Measurements from ENCODE around the gene TRIM7. TPM values are rescaled to one million over a fixed set of nuclear protein-coding genes. Genes with fewer than 3 reads are reported as not detected.
A peak's percentile ranks its signal among the peaks of the same experiment; 100 is the strongest.

The TRIM7 gene
- total RNA-seq: 1 to 10 TPM; 1.9 to 2.0 TPM

- peaks cover 37% of the 10 kb centered on the region for H3K4me1 Mint-ChIP-seq
- peak within 1 kb of the TSS; percentile 32 for H3K27ac Mint-ChIP-seq
- peak; percentile 36 for DNase-seq
- ChIA-PET CTCF (interaction anchor here (1.3 to 4.1 kb wide), 3 partner anchors 13 to 18 kb away, joined by 3 to 29 read pairs (median 8); partner anchors contain the start of gene TRIM41), POLR2A (interaction anchor here (0.9 to 8.0 kb wide), 8 partner anchors 14 to 395 kb away, joined by 3 to 149 read pairs (median 8); partner anchors contain the start of genes RACK1, TRIM41 and TRIM52)
- peaks cover 11% of the 10 kb centered on the region for H3K36me3 Mint-ChIP-seq (ENCODE audit: low read depth)
- peak within 1 kb of the TSS; percentile 81 for H3K4me3 Mint-ChIP-seq
- H3K9me3 Mint-ChIP-seq: no peaks in the 10 kb centered on the region
- H3K27me3 Mint-ChIP-seq: peaks cover 46% of the 10 kb centered on the region
Measured at GRCh38 chr5:181204826-181205760, at the start of gene TRIM7. TRIM7 (minus strand) TSS chr5:181205196; CDS start chr5:181205110, 86 bp downstream.

- peak overlapping the region; percentile 91 for H3K4me3 Mint-ChIP-seq
- peaks cover 63% of the 10 kb centered on the region for H3K4me1 Mint-ChIP-seq
- H3K9me3 Mint-ChIP-seq: no peaks in the 10 kb centered on the region
- H3K36me3 Mint-ChIP-seq (ENCODE audit: low read depth): peaks cover 49% of the 10 kb centered on the region
- H3K27me3 Mint-ChIP-seq: no peaks in the 10 kb centered on the region
- ChIA-PET CTCF (interaction anchor here (1.3 to 3.4 kb wide), 2 partner anchors 9 to 12 kb away, joined by 5 to 21 read pairs; partner anchors contain the start of gene TRIM52), POLR2A (interaction anchor here (1.3 to 31.8 kb wide), 5 partner anchors 1 to 418 kb away, joined by 3 to 1091 read pairs (median 4); partner anchors contain the start of genes RACK1, TRIM41 and TRIM52)
- H3K27ac Mint-ChIP-seq: peak overlapping the region; percentile 92
- DNase-seq: no peak
Measured at GRCh38 chr5:181248277-181248676, 43.3 kb upstream of the TRIM7 start.

- Mint-ChIP-seq H3K36me3 (ENCODE audit: low read depth) (peaks cover 60% of the 10 kb centered on the region), H3K4me1 (peaks cover 67% of the 10 kb centered on the region), H3K4me3 (peak overlapping the region; percentile 91), H3K27ac (peak overlapping the region; percentile 92), H3K9me3 (no peaks in the 10 kb centered on the region), H3K27me3 (no peaks in the 10 kb centered on the region)
- ChIA-PET POLR2A (interaction anchor here (0.6 to 31.8 kb wide), 9 partner anchors 2 to 443 kb away, joined by 3 to 1091 read pairs (median 7); partner anchors contain the start of genes RACK1, TRIM41, TRIM52 and TRIM7), CTCF (interaction anchor here (1.3 to 3.4 kb wide), 2 partner anchors 14 to 58 kb away, joined by 3 to 21 read pairs; partner anchors contain the start of gene TRIM52)
- peak; percentile 85 for DNase-seq
Measured at GRCh38 chr5:181246276-181247049, 41.5 kb upstream of the TRIM7 start.

GRCh38 chr5:181245427-181246275 lies 40.7 kb upstream of the TRIM7 start:
- Mint-ChIP-seq H3K36me3 (ENCODE audit: low read depth) (peaks cover 62% of the 10 kb centered on the region), H3K27me3 (no peaks in the 10 kb centered on the region), H3K27ac (peak overlapping the region; percentile 92), H3K4me3 (peak overlapping the region; percentile 91), H3K4me1 (peaks cover 69% of the 10 kb centered on the region), H3K9me3 (no peaks in the 10 kb centered on the region)
- DNase-seq: no peak
- CTCF ChIA-PET: interaction anchor here (1.1 to 1.3 kb wide), 2 partner anchors 15 to 57 kb away, joined by 3 read pairs; partner anchors contain the start of gene TRIM52
- POLR2A ChIA-PET: interaction anchor here (0.7 to 31.8 kb wide), 9 partner anchors 3 to 442 kb away, joined by 3 to 1091 read pairs (median 12); partner anchors contain the start of genes RACK1, TRIM41 and TRIM52

GRCh38 chr5:181243564-181244343 lies 38.8 kb upstream of the TRIM7 start, which contains the start of gene RACK1:
RACK1 (minus strand) TSS chr5:181243906; CDS start chr5:181243800, 106 bp downstream.
- peak within 1 kb of the TSS; percentile 92 for H3K27ac Mint-ChIP-seq
- peak; percentile 91 for DNase-seq
- CTCF ChIA-PET: interaction anchor here (1.0 to 1.3 kb wide), 3 partner anchors 17 to 21 kb away, joined by 3 to 4 read pairs (median 4); partner anchors contain the start of genes TRIM41 and TRIM52
- peaks cover 62% of the 10 kb centered on the region for H3K36me3 Mint-ChIP-seq (ENCODE audit: low read depth)
- POLR2A ChIA-PET: interaction anchor here (0.8 to 31.8 kb wide), 8 partner anchors 5 to 412 kb away, joined by 3 to 1091 read pairs (median 13); partner anchors contain the start of genes RACK1, TRIM41 and TRIM52
- H3K4me3 Mint-ChIP-seq: peak within 1 kb of the TSS; percentile 97
- H3K27me3 Mint-ChIP-seq: no peaks in the 10 kb centered on the region
- H3K4me1 Mint-ChIP-seq: peaks cover 67% of the 10 kb centered on the region
- H3K9me3 Mint-ChIP-seq: no peaks in the 10 kb centered on the region

- DNase-seq: no peak
- H3K4me3 Mint-ChIP-seq: peak overlapping the region; percentile 97
- ChIA-PET CTCF (interaction anchor here (0.9 to 1.2 kb wide), 2 partner anchors 9 to 58 kb away, joined by 3 to 5 read pairs; no protein-coding TSS in a partner anchor), POLR2A (interaction anchor here (1.1 to 31.8 kb wide), 8 partner anchors 6 to 1619 kb away, joined by 3 to 1091 read pairs (median 13); partner anchors contain the start of genes HNRNPH1, RACK1, TRIM41 and TRIM52)
- peak overlapping the region; percentile 92 for H3K27ac Mint-ChIP-seq
- H3K4me1 Mint-ChIP-seq: peaks cover 65% of the 10 kb centered on the region
- H3K27me3 Mint-ChIP-seq: no peaks in the 10 kb centered on the region
- no peaks in the 10 kb centered on the region for H3K9me3 Mint-ChIP-seq
- peaks cover 66% of the 10 kb centered on the region for H3K36me3 Mint-ChIP-seq (ENCODE audit: low read depth)
Measured at GRCh38 chr5:181243018-181243563, 38.1 kb upstream of the TRIM7 start.

GRCh38 chr5:181242031-181242451 lies 37.0 kb upstream of the TRIM7 start:
- Mint-ChIP-seq H3K27me3 (no peaks in the 10 kb centered on the region), H3K4me3 (peak overlapping the region; percentile 97), H3K27ac (peak overlapping the region; percentile 92), H3K9me3 (no peaks in the 10 kb centered on the region), H3K36me3 (ENCODE audit: low read depth) (peaks cover 69% of the 10 kb centered on the region), H3K4me1 (peaks cover 69% of the 10 kb centered on the region)
- no peak for DNase-seq
- CTCF ChIA-PET: interaction anchor here (1.2 kb wide), 1 partner anchor 10 kb away, joined by 3 read pairs; no protein-coding TSS in a partner anchor
- POLR2A ChIA-PET: interaction anchor here (1.1 to 31.8 kb wide), 6 partner anchors 5 to 1618 kb away, joined by 3 to 1091 read pairs (median 41); partner anchors contain the start of genes HNRNPH1, RACK1, TRIM41 and TRIM52

GRCh38 chr5:181241393-181241975 lies 36.5 kb upstream of the TRIM7 start:
- POLR2A ChIA-PET: interaction anchor here (1.0 to 31.8 kb wide), 6 partner anchors 4 to 1240 kb away, joined by 3 to 1091 read pairs (median 41); partner anchors contain the start of genes RACK1, TRIM41 and TRIM52
- CTCF ChIA-PET: no interaction called here
- H3K27me3 Mint-ChIP-seq: no peaks in the 10 kb centered on the region
- H3K4me3 Mint-ChIP-seq: peak overlapping the region; percentile 97
- peak; percentile 74 for DNase-seq
- H3K27ac Mint-ChIP-seq: peak overlapping the region; percentile 92
- H3K4me1 Mint-ChIP-seq: peaks cover 71% of the 10 kb centered on the region
- H3K36me3 Mint-ChIP-seq (ENCODE audit: low read depth): peaks cover 72% of the 10 kb centered on the region
- H3K9me3 Mint-ChIP-seq: no peaks in the 10 kb centered on the region

GRCh38 chr5:181239062-181239663 lies 34.2 kb upstream of the TRIM7 start:
- peaks cover 92% of the 10 kb centered on the region for H3K36me3 Mint-ChIP-seq (ENCODE audit: low read depth)
- CTCF ChIA-PET: no interaction called here
- H3K27me3 Mint-ChIP-seq: no peaks in the 10 kb centered on the region
- peak overlapping the region; percentile 32 for H3K27ac Mint-ChIP-seq
- peaks cover 64% of the 10 kb centered on the region for H3K4me1 Mint-ChIP-seq
- peak overlapping the region; percentile 30 for H3K4me3 Mint-ChIP-seq
- POLR2A ChIA-PET: interaction anchor here (30.9 to 31.8 kb wide), 2 partner anchors 2 to 10 kb away, joined by 1091 read pairs; partner anchors contain the start of genes RACK1, TRIM41 and TRIM52
- no peaks in the 10 kb centered on the region for H3K9me3 Mint-ChIP-seq
- no peak for DNase-seq

Measured in activated CD4-positive, alpha-beta memory T cell treated with anti-CD3 and anti-CD28 coated beads, Interleukin-2, amount 10 ng/mL, durations not matched to agents 7 days and 5 days (primary cell).